Mammary epithelial cell (primary cell): Measurements from ENCODE around the gene SGK2.

Source experiments
- CTCF ChIP-seq, 2 donors: IDR thresholded peaks in 1 of 2; conservative IDR thresholded peaks in 1 of 2; 2 replicates each; pipeline ENCODE4 v1.5.1; 2011 to 2012; ENCODE audit warnings: inconsistent platforms in 2 of 2, low read length in 2 of 2, mild to moderate bottlenecking in 2 of 2, control low read depth in 1 of 2, low read depth in 1 of 2; ENCODE audit not compliant: insufficient read depth in 1 of 2; ENCODE audit errors: extremely low read depth in 1 of 2
- EZH2 ChIP-seq: IDR thresholded peaks from 2 replicates; pipeline ENCODE4 v1.6.1; 2012; ENCODE audit warnings: low read length, inconsistent platforms, borderline replicate concordance

- no peak for TF ChIP-seq EZH2
- no peak for TF ChIP-seq CTCF (conservative IDR thresholded peaks at IDR 0.05 in 1 of 2, IDR thresholded peaks at IDR 0.05 in 1 of 2; ENCODE audit: extremely low read depth in 1 of 2, insufficient read depth in 1 of 2, low read depth in 1 of 2, low read length in 2 of 2)
Observed at GRCh38 chr20:43545837-43546578, 12.8 kb upstream of the SGK2 start.
